ENCODE results near the gene PPP2R5C.
"Not testable (repeated sequence)": the region's sequence is repeated elsewhere in the genome, so short reads cannot be mapped to it uniquely, and the experiment has no call there.

The PPP2R5C gene

GRCh38 chr14:101761032-101761880 is at the start of gene PPP2R5C:
Gene PPP2R5C (plus strand): TSS chr14:101761709. CDS start chr14:101761894, 185 bp downstream.
- peak; percentile 57 for DNase-seq

- not testable (repeated sequence) for DNase-seq
These were observed 49.7 kb upstream of the PPP2R5C start for GRCh38 chr14:101711857-101712233.

GRCh38 chr14:101712341-101712740 is 49.2 kb upstream of the PPP2R5C start:
- not testable (repeated sequence) for DNase-seq

GRCh38 chr14:101713091-101713490 is 48.4 kb upstream of the PPP2R5C start:
- not testable (repeated sequence) for DNase-seq

GRCh38 chr14:101713621-101714349 is 47.7 kb upstream of the PPP2R5C start:
- no peak for DNase-seq

GRCh38 chr14:101714394-101714793 is 47.1 kb upstream of the PPP2R5C start:
- DNase-seq, result no peak

- DNase-seq, result no peak
These were observed 46.1 kb upstream of the PPP2R5C start for GRCh38 chr14:101715210-101716076.

- no peak for DNase-seq
These were observed 45.2 kb upstream of the PPP2R5C start for GRCh38 chr14:101716077-101716950.

GRCh38 chr14:101716956-101717662 is 44.4 kb upstream of the PPP2R5C start:
- no peak for DNase-seq

GRCh38 chr14:101717663-101718490 is 43.6 kb upstream of the PPP2R5C start:
- no peak for DNase-seq

- DNase-seq, result no peak
These were observed 42.4 kb upstream of the PPP2R5C start for GRCh38 chr14:101719045-101719645.

- DNase-seq, result no peak
These were observed 41.8 kb upstream of the PPP2R5C start for GRCh38 chr14:101719708-101720107.

GRCh38 chr14:101721111-101721510 is 40.4 kb upstream of the PPP2R5C start:
- no peak for DNase-seq

- DNase-seq, result peak; percentile 82
These were observed 39.4 kb upstream of the PPP2R5C start for GRCh38 chr14:101721951-101722661.

GRCh38 chr14:101723061-101723595 is 38.4 kb upstream of the PPP2R5C start:
- no peak for DNase-seq

GRCh38 chr14:101725652-101726051 is 35.9 kb upstream of the PPP2R5C start:
- DNase-seq, result not testable (repeated sequence)

- DNase-seq, result no peak
These were observed 35.1 kb upstream of the PPP2R5C start for GRCh38 chr14:101726295-101726953.

- no peak for DNase-seq
These were observed 34.6 kb upstream of the PPP2R5C start for GRCh38 chr14:101726954-101727302.
